KBM-7 (cell line): Measurements from ENCODE around the gene SLC27A1.
A peak's percentile ranks its signal among the peaks of the same experiment; 100 is the strongest.
"Not testable (repeated sequence)": the region's sequence is repeated elsewhere in the genome, so short reads cannot be mapped to it uniquely, and the experiment has no call there.

Experiments used
- DNase-seq: peaks from one replicate; pipeline ENCODE4 v3.0.0-alpha.2; 2015
- in situ Hi-C: fragments of 300-500 bp; cut with MboI; formaldehyde crosslinking; loops from 2 replicates; pipeline ENCODE4 v1.14.3; 2020; ENCODE audit warnings: low sequenced_read_pairs, low pct_unique_long_range_greater_than_20kb, mixed read lengths

The SLC27A1 gene

GRCh38 chr19:17552735-17553134, 82.4 kb downstream of the SLC27A1 start:
- DNase-seq, in situ Hi-C loops: not testable (repeated sequence)

GRCh38 chr19:17553256-17553655, 82.9 kb downstream of the SLC27A1 start:
- in situ Hi-C loops: no loop called here
- peak; percentile 87 for DNase-seq

GRCh38 chr19:17554968-17555479, 84.7 kb downstream of the SLC27A1 start:
- DNase-seq: no peak
- in situ Hi-C loops: no loop called here

GRCh38 chr19:17555480-17555928, 85.2 kb downstream of the SLC27A1 start, which contains the start of gene COLGALT1:
COLGALT1 (plus strand) TSS chr19:17555649; CDS start chr19:17555714, 65 bp downstream.
- in situ Hi-C loops: no loop called here
- DNase-seq: peak; percentile 97
